Astrocyte (in vitro differentiated cells and primary cell): ENCODE measurements around the gene TEX13D.

Experiments used
- EZH2 ChIP-seq: IDR thresholded peaks from 2 replicates; pipeline ENCODE4 v1.6.1; 2012; ENCODE audit warnings: mild to moderate bottlenecking, low read length, inconsistent platforms; ENCODE audit not compliant: insufficient read depth
- TF ChIP-seq, protein P1 (sequence below): IDR thresholded peaks from 2 replicates; pipeline ENCODE4 v1.5.1; 2011; ENCODE audit warnings: low read depth, mild to moderate bottlenecking, inconsistent platforms, low read length, moderate library complexity; ENCODE audit not compliant: insufficient read depth

- TF ChIP-seq, protein P1, sequence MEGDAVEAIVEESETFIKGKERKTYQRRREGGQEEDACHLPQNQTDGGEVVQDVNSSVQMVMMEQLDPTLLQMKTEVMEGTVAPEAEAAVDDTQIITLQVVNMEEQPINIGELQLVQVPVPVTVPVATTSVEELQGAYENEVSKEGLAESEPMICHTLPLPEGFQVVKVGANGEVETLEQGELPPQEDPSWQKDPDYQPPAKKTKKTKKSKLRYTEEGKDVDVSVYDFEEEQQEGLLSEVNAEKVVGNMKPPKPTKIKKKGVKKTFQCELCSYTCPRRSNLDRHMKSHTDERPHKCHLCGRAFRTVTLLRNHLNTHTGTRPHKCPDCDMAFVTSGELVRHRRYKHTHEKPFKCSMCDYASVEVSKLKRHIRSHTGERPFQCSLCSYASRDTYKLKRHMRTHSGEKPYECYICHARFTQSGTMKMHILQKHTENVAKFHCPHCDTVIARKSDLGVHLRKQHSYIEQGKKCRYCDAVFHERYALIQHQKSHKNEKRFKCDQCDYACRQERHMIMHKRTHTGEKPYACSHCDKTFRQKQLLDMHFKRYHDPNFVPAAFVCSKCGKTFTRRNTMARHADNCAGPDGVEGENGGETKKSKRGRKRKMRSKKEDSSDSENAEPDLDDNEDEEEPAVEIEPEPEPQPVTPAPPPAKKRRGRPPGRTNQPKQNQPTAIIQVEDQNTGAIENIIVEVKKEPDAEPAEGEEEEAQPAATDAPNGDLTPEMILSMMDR, result no peak
- no peak for TF ChIP-seq EZH2
These were observed 13.8 kb downstream of the TEX13D start, which contains the start of gene SH2D1A for GRCh38 chrX:124346117-124346876.
